HL-60 (cell line): ENCODE results near the gene EVI5L.
"Not testable (repeated sequence)": the region's sequence is repeated elsewhere in the genome, so short reads cannot be mapped to it uniquely, and the experiment has no call there.

Source experiments
- DNase-seq, 2 experiments: peaks; one replicate each; pipeline ENCODE4 v3.0.0-alpha.2; 2010 to 2020; ENCODE audit warnings: low read depth in 1 of 2, low spot score in 1 of 2
- H3K27ac ChIP-seq: fragments of 250-450 bp; sonication (Bioruptor Pico); replicated peaks from 2 replicates; pipeline ENCODE4 v1.5.1; 2020; ENCODE audit warnings: mild to moderate bottlenecking, moderate library complexity
- H3K27me3 ChIP-seq: fragments of 250-450 bp; sonication (Bioruptor Pico); 2 replicates; pipeline ENCODE4 v1.5.1; 2021; ENCODE audit warnings: mild to moderate bottlenecking, moderate library complexity; ENCODE audit not compliant: insufficient read depth, poor library complexity, severe bottlenecking
- H3K4me3 ChIP-seq: replicated peaks from 2 replicates; pipeline ENCODE4 v1.5.1; 2011; ENCODE audit warnings: mild to moderate bottlenecking, control low read depth, low read length; ENCODE audit not compliant: insufficient read depth
- GABPA ChIP-seq: IDR thresholded peaks from 2 replicates; pipeline ENCODE4 v1.6.1; 2012; ENCODE audit warnings: low read depth
- POLR2AphosphoS5 ChIP-seq: IDR thresholded peaks from 2 replicates; pipeline ENCODE4 v1.6.1; 2012; ENCODE audit warnings: low read depth
- SPI1 ChIP-seq: IDR thresholded peaks from 2 replicates; pipeline ENCODE4 v1.6.1; 2012; ENCODE audit warnings: low read depth, mild to moderate bottlenecking, borderline replicate concordance
- TF ChIP-seq, protein P1 (sequence below): IDR thresholded peaks from one replicate; pipeline ENCODE4 v1.5.1; 2011; ENCODE audit warnings: low read length, control low read depth, inconsistent platforms; ENCODE audit not compliant: insufficient read depth
- TF ChIP-seq, protein P2 (sequence below): IDR thresholded peaks from 2 replicates; pipeline ENCODE4 v1.6.1; 2012; ENCODE audit warnings: low read depth; ENCODE audit not compliant: insufficient replicate concordance

The EVI5L gene

DNA sequence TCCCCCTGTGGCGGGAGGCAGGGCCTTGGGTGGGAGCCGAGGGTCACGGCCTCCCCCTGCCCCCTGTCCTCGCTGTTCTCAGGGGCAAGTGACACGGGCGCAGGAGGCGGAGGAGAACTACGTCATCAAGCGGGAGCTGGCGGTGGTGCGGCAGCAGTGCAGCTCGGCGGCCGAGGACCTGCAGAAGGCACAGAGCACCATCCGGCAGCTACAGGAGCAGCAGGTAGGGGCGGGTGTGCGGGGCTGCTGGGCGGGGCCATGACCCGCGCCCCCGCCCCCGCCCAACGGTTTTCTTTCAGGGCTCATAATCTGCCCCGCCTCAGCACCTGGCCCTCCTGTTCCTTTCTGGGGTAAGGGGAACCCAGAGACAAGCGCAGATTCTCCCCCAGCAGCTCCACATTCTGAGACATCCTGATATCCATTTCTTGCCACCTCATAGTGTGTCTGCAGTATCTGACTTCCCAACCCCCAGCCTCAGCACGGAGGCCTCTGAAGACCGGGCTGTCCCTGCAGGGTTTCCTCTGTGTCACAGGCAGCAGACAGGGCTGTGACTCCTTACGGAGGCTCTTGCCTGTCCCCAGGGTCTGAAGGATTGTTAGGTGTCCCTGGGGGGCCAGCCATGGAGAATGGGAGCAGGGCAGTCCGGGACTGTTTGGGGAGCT, 28.2 kb downstream of the EVI5L start:
- TF ChIP-seq POLR2AphosphoS5 (no peak), SPI1 (no peak), GABPA (no peak)
- TF ChIP-seq, protein P1, sequence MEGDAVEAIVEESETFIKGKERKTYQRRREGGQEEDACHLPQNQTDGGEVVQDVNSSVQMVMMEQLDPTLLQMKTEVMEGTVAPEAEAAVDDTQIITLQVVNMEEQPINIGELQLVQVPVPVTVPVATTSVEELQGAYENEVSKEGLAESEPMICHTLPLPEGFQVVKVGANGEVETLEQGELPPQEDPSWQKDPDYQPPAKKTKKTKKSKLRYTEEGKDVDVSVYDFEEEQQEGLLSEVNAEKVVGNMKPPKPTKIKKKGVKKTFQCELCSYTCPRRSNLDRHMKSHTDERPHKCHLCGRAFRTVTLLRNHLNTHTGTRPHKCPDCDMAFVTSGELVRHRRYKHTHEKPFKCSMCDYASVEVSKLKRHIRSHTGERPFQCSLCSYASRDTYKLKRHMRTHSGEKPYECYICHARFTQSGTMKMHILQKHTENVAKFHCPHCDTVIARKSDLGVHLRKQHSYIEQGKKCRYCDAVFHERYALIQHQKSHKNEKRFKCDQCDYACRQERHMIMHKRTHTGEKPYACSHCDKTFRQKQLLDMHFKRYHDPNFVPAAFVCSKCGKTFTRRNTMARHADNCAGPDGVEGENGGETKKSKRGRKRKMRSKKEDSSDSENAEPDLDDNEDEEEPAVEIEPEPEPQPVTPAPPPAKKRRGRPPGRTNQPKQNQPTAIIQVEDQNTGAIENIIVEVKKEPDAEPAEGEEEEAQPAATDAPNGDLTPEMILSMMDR = no peak
- TF ChIP-seq, protein P2, sequence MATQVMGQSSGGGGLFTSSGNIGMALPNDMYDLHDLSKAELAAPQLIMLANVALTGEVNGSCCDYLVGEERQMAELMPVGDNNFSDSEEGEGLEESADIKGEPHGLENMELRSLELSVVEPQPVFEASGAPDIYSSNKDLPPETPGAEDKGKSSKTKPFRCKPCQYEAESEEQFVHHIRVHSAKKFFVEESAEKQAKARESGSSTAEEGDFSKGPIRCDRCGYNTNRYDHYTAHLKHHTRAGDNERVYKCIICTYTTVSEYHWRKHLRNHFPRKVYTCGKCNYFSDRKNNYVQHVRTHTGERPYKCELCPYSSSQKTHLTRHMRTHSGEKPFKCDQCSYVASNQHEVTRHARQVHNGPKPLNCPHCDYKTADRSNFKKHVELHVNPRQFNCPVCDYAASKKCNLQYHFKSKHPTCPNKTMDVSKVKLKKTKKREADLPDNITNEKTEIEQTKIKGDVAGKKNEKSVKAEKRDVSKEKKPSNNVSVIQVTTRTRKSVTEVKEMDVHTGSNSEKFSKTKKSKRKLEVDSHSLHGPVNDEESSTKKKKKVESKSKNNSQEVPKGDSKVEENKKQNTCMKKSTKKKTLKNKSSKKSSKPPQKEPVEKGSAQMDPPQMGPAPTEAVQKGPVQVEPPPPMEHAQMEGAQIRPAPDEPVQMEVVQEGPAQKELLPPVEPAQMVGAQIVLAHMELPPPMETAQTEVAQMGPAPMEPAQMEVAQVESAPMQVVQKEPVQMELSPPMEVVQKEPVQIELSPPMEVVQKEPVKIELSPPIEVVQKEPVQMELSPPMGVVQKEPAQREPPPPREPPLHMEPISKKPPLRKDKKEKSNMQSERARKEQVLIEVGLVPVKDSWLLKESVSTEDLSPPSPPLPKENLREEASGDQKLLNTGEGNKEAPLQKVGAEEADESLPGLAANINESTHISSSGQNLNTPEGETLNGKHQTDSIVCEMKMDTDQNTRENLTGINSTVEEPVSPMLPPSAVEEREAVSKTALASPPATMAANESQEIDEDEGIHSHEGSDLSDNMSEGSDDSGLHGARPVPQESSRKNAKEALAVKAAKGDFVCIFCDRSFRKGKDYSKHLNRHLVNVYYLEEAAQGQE = no peak
- H3K27me3 ChIP-seq = peaks cover 4% of the 10 kb centered on the region
- no peak overlapping the region for H3K27ac ChIP-seq
- H3K4me3 ChIP-seq = no peak overlapping the region
- DNase-seq = no peak

DNA sequence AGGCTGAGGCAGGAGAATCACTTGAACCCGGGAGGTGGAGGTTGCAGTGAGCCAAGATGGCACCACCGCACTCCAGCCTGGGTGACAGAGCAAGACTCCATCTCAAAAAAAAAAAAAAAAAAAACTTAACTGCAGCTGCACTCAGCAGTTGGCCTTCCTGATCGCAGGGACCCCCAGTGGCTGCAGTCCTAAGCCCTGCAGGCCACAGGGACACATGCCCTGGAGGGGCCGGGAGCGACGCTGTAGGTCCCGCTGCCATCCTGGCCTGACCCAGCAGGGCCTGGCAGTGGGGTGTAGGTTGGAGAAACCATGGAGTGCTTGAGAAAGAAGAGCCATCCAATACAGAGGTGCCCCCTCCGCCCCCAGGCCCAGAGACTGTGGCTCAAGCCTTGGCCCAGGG, 29.1 kb downstream of the EVI5L start:
- DNase-seq, H3K4me3 ChIP-seq, H3K27ac ChIP-seq, H3K27me3 ChIP-seq: not testable (repeated sequence)

DNA sequence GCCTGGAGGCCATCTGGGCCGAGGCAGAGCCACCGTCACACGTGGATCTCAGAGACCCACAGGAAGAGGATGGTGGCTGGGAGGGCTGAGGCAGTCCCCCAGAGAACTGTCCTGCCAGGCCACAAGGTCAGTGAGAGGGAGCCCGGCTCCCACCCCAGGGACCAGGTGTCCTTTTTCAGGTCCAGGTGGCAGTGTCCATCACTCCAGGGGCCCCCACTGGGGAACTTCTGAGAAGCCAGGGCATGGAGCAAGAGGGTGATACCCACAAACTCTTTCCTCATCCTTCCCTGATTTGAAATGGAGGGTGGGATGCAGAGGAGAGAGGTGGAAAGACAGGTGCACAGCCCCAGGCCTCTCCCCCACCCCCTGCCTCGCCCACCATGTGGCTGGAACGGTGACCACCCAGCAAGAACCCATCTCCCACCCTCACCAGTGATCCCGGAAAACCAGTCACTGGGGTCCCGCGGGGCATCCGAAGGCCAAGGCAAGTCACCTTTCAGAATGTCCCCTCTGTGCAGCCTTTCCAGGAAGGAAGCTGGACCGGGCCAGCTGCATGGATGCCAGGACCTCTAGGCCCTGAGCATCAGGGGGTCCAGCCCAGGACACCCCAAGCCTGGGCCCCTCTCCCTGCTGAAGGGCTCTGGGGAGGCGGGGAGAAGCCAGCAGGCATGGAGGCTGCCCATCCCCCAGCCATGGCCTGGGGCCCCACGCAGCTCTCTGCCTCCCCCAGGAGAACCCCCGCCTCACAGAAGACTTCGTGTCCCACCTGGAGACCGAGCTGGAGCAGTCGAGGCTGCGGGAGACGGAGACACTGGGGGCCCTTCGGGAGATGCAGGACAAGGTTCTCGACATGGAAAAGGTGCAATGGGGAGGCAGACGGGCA, 30.1 kb downstream of the EVI5L start:
- Histone ChIP-seq H3K27ac (no peak overlapping the region), H3K27me3 (peaks cover 4% of the 10 kb centered on the region), H3K4me3 (no peak overlapping the region)
- no peak for TF ChIP-seq GABPA
- TF ChIP-seq POLR2AphosphoS5 = no peak
- TF ChIP-seq, protein P2 = no peak
- TF ChIP-seq, protein P1 = no peak
- no peak for TF ChIP-seq SPI1
- DNase-seq = no peak

DNA sequence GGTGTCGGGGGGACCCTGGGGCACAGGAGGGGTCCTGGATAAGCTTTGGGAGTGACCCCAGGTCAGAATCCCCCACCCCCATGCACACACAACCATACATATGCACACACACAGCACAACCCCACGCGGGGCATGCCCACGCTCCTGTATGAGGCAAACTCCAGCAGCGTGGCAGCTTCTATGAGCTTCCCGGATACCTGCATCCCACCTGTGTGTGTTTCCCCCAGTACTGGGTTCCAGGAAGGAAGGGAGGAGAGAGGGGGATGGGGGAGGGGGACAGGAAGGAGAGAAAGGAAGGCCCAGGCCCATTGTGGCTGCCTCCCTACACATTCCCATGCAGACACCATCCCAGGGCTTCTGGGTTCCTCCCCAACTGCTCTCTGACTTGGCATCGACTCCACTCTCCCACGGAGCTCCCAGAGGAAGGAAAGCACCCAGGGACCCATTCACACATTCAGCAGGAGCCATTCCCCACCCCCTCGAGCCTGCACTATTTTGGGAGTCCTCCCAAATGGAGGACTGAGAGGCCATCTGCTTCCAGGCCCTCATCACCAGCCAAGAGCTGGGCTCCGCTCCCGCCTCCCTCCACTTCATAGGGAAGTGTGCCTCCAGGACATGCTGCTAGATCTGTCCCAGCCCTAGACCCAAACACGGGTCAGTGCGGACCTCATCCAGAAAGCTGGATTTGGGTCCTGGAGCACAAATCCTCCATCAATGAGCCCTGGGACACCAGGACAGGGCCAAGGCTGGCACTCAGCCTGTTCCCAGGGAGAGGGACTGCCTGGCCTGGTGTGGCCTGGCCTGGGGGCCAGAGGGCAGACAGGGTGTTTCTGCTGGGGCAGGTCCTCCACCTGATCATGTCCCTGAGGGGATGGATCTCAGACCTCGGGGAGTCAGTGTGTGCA, 30.9 kb downstream of the EVI5L start:
- TF ChIP-seq GABPA (no peak), POLR2AphosphoS5 (no peak), SPI1 (no peak)
- TF ChIP-seq, protein P2 = no peak
- TF ChIP-seq, protein P1 = no peak
- H3K27me3 ChIP-seq = peaks cover 4% of the 10 kb centered on the region
- no peak for DNase-seq

More for the DNA sequence above, 30.9 kb downstream of the EVI5L start:
- Histone ChIP-seq H3K27ac (no peak overlapping the region), H3K4me3 (no peak overlapping the region)
